HG02970 (cell line): ENCODE measurements around the gene RUNX3.
"Not testable (repeated sequence)": the region's sequence is repeated elsewhere in the genome, so short reads cannot be mapped to it uniquely, and the experiment has no call there.

ENCODE experiments used
- ATAC-seq: cut with Tn5 transposase; IDR thresholded peaks from one replicate; pipeline ENCODE4 v1.9.1; 2021; ENCODE audit warnings: mild to moderate bottlenecking, moderate library complexity, moderate number of reproducible peaks; ENCODE audit not compliant: unreplicated experiment, low FRiP score

Gene RUNX3

DNA sequence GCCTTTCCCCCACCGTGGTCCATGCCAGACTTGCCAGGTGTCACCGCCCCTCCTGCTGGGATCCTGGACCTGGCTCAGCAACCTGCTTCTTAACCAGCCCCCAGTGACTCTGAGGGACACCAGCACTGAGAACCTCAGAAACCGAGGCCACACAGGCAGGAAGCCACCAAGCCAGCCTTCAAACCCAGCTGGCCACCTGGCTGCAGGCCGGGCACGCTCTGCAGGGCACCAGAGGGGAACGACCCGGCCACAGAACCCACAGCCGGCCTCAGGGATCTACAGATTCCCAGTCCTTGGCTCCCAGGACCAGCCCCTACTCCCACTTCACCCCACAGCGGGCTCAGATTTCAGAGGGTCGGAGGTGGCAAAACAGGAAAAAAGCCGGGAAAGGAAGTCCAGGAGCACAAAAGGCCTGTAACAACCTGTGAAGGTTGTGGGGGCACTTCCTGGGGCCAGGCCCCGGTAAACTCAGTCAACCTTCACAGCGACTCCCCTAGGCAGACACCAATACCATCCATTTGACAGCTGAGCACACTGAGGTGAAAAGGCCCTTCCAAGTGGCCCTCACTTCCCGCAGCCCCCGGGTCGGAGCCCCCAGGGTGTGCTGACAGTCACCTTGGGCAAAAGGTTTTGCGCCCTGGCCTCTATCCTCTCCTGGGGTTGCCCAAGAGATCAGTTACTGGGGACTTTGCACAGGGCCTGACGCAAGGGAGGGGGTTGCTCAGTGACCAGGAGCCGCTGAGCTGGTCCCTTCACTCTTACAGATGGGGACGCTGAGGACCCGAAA lies 14.1 kb downstream of the RUNX3 start:
- ATAC-seq, result no peak

- no peak for ATAC-seq
Observed at GRCh38 chr1:24914226-24915069, 15.6 kb downstream of the RUNX3 start.

- no peak for ATAC-seq
Observed at GRCh38 chr1:24913616-24914225, 16.4 kb downstream of the RUNX3 start.

DNA sequence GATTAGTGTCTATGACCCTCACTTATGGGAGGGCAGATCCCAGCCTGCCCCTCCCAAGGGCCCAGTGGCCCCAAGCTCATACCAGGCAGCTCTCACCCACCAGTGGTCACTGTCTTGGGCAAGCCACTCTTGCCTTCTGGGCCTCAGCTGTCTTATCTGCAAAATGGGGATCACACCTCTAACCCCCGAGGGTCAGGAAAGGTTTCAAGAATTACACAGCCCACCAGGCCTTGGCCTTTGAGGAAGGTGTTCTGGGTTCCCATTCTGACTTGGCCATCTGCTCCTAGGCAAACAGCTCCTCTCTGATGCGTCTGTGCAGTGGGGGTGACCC lies 16.8 kb downstream of the RUNX3 start:
- ATAC-seq, result no peak

DNA sequence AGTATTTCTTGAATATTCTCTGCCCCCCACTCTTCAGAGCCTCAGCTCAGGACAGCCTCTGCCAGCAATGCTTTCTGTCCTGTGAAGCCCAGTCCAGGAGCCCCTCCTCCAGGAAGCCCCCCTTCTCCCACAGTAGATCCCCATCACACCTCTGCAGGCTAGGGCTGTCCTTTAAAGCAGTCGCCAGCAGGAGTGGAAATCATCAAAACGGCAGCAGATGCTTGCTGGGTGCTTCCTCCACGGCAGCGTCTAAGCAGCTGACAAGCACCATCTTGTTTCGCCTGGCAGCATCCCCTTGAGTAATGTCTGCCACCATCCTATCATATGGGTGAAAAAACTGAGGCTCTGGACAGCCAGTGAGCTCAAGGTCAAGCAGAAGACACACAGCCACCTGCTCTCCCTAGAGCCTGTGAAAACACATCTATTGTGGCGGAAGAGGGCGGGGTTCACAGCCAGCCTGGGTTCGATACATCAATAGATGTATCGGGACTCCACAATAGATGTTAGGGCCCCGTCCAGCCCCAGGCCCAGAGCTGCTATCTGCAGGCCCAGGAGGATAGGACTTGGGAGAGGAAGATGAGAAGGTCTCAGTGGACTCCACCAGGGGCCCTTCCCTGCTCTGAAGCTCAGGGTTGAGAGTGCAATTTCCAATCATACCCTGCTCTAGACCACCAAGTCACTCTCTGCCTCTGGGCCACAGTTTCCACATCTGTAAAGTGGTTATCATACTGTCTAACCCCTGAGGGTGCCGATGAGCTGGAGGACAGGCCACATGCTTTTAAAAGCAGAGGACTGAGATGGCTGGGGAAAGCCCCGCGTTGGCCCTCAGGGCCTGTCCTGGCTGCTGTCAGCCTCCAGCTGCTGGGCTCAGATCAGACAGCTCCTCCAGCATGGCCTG lies 17.5 kb downstream of the RUNX3 start:
- ATAC-seq, result no peak

GRCh38 chr1:24911651-24912155 lies 18.4 kb downstream of the RUNX3 start:
- ATAC-seq, result no peak

DNA sequence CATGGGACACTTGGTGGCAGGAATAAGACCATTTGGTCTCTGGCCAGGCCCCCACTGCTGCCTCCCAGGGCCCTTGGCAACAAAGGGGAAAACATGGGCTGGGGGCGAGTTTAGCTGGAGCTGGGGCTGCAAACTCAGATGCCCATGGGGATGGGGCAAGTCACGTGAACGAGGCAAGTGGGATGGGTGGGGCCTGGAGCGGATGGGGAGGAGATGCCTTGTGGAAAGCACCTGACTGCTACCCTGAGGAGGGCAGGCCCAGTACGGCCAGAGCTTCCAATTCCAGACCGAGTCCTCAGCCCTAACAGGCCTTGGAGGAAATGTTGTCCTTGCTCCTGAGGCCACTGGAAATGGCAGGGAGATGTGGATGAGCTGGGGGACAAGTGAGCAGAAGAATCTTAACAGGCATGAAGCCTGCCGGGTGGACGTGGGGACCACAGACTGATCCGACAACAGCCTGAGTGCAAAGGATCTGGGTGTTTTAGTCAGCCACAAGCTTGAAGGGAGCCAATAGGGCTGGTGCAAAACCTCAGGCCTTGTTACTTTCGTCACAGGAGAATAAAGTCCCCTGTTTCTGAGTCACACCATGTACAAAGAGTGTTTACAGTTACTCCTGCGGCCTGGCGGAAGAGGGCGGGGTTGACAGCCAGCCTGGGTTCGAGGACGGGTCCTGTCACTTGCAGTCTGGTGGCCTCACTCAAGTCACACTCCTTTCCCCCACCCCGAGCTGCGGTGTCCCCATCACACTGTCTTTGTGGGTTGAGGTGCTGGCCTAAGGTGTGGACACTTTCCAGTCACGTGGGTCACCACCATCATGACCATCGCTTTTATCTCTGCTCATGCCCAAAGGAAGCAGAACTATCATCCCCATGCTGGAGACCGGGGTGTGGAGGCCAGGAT lies 19.1 kb downstream of the RUNX3 start:
- no peak for ATAC-seq

GRCh38 chr1:24910210-24910609 lies 19.9 kb downstream of the RUNX3 start:
- ATAC-seq, result no peak

DNA sequence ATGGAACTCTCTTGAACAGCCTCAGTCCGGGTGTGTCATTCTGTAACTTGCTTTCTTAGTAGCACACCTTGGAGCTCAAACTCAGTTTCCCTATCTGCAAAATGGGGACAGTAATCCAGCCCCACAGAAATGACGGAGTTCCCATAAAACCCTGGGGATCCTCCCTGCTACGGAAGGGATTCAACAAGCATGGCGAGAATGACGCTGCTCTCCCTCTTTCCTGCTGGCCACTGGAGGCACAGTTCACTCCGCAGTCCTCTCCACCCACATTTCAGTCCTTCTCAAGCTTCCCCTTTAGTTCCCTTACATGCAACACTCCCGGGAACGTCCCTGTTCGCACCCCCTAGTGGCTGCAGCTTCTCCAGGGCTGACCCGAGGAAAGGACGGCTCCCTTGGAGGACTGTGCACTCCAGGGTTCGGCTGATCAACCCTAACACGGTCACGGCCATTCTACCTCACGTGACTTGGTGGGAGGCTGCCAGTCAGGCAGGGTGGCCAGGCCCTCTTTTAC lies 20.6 kb downstream of the RUNX3 start:
- no peak for ATAC-seq

- no peak for ATAC-seq
Observed at GRCh38 chr1:24908591-24909259, 21.4 kb downstream of the RUNX3 start.

DNA sequence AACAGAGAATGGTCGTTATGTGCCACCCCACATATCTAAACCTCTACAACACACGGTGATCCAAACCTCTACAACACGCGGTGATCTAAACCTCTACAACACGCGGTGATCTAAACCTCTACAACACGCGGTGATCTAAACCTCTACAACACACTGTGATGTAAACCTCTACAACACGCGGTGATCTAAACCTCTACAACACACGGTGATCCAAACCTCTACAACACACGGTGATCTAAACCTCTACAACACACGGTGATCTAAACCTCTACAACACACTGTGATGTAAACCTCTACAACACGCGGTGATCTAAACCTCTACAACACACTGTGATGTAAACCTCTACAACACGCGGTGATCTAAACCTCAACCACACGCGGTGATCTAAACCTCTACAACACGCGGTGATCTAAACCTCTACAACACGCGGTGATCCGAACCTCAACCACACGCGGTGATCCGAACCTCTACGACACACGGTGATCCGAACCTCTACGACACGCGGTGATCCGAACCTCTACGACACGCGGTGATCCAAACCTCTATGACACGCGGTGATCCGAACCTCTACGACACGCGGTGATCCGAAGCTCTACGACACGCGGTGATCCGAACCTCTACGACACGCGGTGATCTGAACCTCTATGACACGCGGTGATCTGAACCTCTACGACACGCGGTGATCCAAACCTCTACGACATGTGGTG lies 22.3 kb downstream of the RUNX3 start:
- ATAC-seq, result not testable (repeated sequence)

DNA sequence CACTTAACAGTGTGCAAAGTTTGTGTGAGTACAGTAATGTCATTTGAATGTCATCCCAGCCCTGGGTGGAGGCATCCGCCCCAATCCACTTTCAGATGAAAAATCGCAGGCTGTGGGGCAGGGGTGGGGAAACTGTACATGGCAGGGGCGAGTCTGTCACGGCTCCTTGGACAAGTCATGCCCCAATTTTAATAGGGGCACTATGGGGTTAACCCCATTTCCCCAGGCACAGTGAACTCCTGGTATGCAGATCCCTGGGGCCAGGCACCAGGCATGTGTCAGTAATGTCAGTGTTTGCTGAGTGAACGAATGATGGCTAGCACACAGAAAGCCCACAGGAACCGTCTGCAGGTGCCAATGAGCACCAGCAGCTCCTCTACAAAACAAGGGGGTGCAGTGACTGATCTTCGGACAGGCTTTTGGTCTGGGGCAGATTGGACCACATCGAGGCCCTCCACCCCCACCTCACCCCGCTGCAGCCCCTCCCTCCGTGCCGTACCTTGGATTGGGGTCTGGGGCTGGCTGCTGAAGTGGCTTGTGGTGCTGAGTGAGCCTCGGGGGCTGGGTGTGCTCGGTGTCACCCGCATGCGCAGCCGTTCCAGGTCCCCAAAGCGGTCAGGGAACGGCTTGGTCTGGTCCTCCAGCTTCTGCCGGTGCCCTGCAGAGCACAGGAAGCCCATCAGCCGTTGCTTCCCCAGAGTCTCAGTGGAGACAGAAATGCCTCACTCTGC lies 23.2 kb downstream of the RUNX3 start:
- ATAC-seq, result no peak

DNA sequence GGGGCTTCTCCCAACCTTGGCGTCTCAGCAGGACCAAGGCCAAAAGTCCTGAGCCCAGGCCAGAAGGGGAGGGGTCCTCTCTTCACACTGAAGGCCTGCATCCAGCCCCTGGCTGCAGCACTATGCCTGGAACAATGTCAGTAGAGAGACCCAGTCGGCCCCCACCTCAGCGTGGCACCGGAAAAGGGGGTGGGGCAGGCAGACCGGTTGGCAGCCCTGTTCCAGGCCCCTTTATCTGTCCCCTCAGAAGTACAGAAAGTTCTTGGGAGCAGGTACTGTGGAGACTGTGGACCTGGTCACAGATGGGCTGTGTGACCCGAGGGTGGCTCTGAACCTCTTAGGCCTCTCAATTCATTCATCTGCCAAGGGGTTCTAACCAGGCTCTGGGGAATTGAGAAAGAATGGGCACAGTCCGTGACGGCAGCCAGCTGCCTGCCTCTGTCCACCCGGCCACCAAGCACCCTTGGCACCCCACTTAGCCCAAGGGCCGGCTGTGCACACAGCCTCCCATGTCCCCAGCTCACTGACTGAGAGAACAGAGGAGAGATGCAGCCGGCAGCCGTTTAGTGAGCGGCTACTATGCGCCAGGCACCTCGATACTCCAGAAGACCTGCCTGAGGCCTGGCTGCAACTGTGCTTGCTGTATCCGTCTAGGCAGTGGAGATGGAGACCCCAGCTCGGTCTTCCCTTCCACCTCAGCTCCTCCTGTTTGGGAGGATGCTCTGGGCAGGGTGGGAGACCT lies 23.9 kb downstream of the RUNX3 start:
- ATAC-seq, result no peak

DNA sequence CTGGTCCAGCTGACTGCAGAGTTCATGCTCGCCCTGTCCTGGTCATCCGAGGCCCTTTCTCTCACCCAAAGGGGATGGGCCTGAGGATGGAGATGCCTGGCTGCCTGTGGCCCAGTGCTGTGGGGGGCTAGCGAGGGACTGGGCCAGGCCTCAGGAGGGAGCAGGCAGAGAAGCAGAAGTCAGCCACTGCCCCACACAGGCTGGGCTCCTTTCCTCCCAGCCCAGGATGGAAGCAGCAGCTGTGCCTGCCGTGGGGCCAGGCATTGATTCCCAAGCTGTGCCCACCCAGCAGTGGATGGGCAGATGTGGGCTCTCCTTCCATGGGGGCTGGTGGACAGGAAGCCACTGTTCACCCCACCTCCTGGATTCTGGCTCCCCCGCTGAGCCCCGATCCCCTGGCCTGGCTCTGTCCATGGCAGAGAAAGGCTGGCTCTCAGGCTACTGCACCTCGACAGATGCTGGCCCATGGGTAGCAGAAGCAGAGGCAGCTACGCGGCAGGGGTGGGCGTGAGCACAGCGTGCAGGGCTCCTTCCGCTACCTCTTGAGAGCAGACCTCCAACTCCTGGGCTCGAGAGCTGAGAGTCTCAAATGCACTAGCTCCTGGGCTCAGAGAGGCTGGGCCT lies 24.6 kb downstream of the RUNX3 start:
- no peak for ATAC-seq

DNA sequence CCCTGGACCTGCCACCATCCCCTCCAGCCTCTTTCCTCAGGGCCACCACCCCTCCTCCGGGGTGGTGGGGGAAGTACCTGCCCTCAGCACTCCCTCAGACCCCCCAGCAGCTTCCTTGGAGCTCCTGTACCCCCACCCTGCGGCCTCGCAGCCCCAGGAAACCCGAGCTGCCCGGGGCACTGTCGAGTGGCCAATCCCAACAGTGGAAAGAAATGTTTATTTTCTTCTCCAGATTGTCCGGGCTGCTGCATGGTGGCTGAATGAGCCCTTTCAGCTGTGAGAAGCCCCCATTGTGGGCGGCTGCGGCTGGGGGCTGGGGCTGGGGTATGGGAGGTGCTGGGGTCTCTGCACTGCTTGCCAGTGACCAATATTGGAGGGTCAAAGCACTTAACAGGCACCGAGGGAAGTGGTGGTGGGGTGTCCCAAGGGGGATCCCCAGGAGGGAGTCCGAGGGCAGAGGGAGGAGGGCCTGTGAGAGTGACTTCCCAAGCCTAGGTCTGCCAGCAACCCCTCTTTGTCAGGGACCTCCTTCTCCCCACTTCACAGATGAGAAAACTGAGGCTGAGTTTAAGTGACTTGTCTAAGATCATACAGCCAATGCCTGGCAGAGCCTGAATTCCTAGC lies 25.2 kb downstream of the RUNX3 start:
- ATAC-seq, result no peak
